ENCODE data around the gene HOXD10. TPM values are rescaled to one million over a fixed set of nuclear protein-coding genes. Genes with fewer than 3 reads are reported as not detected.

The HOXD10 gene
- total RNA-seq, 5 donors from 2014 or later (not counting 1 experiment from before 2014, with no cell fraction given) = not detected

GRCh38 chr2:176120364-176121189 is 4.0 kb downstream of the HOXD10 start:
- H3K4me1 ChIP-seq (ENCODE audit: control insufficient read depth in 1 of 2, extremely low read depth in 1 of 2, insufficient read depth in 2 of 2, low read length in 2 of 2) = peaks cover 0 to 29% of the 10 kb centered on the region in 2 experiments
- CTCF ChIA-PET = interaction anchor here (0.8 to 1.7 kb wide), 3 partner anchors 9 to 434 kb away, joined by 3 to 6 read pairs (median 3); no protein-coding TSS in a partner anchor
- H3K36me3 Mint-ChIP-seq = peaks cover 3% of the 10 kb centered on the region

GRCh38 chr2:176121190-176122051 is 4.8 kb downstream of the HOXD10 start:
- H3K36me3 ChIP-seq (ENCODE audit: control insufficient read depth in 2 of 2, extremely low read depth in 1 of 2, insufficient read depth in 1 of 2, low read length in 1 of 2) = no peaks in the 10 kb centered on the region
- ChIA-PET CTCF (interaction anchor here (0.5 to 1.7 kb wide), 4 partner anchors 9 to 1124 kb away, joined by 3 to 6 read pairs (median 3); no protein-coding TSS in a partner anchor), POLR2A (interaction anchor here in 1 of 2 donors (0.5 kb wide), 1 partner anchor 996 kb away, joined by 3 read pairs; no protein-coding TSS in a partner anchor)
- Mint-ChIP-seq H3K4me3 (peak overlapping the region in 1 of 3 donors; percentile 69), H3K27ac (no peak overlapping the region), H3K36me3 (peaks cover 3% of the 10 kb centered on the region), H3K27me3 (peaks cover 76 to 82% of the 10 kb centered on the region in 2 donors), H3K4me1 (peaks cover 9 to 11% (median 10%) of the 10 kb centered on the region in 3 donors), H3K9me3 (peaks cover 2 to 3% (median 3%) of the 10 kb centered on the region in 3 donors)
- H3K9me3 ChIP-seq = no peaks in the 10 kb centered on the region
- H3K27me3 ChIP-seq (replicated peaks in 1 of 2; ENCODE audit: control insufficient read depth in 2 of 2, extremely low read depth in 1 of 2, insufficient read depth in 2 of 2, low read length in 1 of 2) = peaks cover 42 to 90% of the 10 kb centered on the region in 2 experiments
- DNase-seq (no peak), ATAC-seq (replicated peaks in 1 of 4) (no peak)
- peaks cover 0 to 29% of the 10 kb centered on the region in 2 experiments for H3K4me1 ChIP-seq (ENCODE audit: control insufficient read depth in 1 of 2, extremely low read depth in 1 of 2, insufficient read depth in 2 of 2, low read length in 2 of 2)
- peak overlapping the region in 1 of 2 donors; percentile 47 for H3K4me3 ChIP-seq (ENCODE audit: control insufficient read depth in 1 of 2, extremely low read depth in 1 of 2, low read length in 1 of 2)
- H3K27ac ChIP-seq (ENCODE audit: low read length) = no peak overlapping the region
- 16% methylated on average over 40 of the region's 53 CpGs for WGBS (ENCODE audit: insufficient coverage)

More at GRCh38 chr2:176120364-176121189, 4.0 kb downstream of the HOXD10 start:
- ATAC-seq (replicated peaks in 1 of 4) (no peak), DNase-seq (no peak)
- no peaks in the 10 kb centered on the region for H3K36me3 ChIP-seq (ENCODE audit: control insufficient read depth in 2 of 2, extremely low read depth in 1 of 2, insufficient read depth in 1 of 2, low read length in 1 of 2)
- peaks cover 2 to 3% (median 3%) of the 10 kb centered on the region in 3 donors for H3K9me3 Mint-ChIP-seq
- H3K9me3 ChIP-seq = no peaks in the 10 kb centered on the region
- H3K4me3 ChIP-seq (ENCODE audit: control insufficient read depth in 1 of 2, extremely low read depth in 1 of 2, low read length in 1 of 2) = no peak overlapping the region
- peaks cover 38 to 94% of the 10 kb centered on the region in 2 experiments for H3K27me3 ChIP-seq (replicated peaks in 1 of 2; ENCODE audit: control insufficient read depth in 2 of 2, extremely low read depth in 1 of 2, insufficient read depth in 2 of 2, low read length in 1 of 2)
- peak overlapping the region in 1 of 3 donors; percentile 69 for H3K4me3 Mint-ChIP-seq
- POLR2A ChIA-PET = no interaction called here
- H3K4me1 Mint-ChIP-seq = peaks cover 9 to 11% (median 10%) of the 10 kb centered on the region in 3 donors
- H3K27me3 Mint-ChIP-seq = peaks cover 76 to 83% of the 10 kb centered on the region in 2 donors
- WGBS (ENCODE audit: insufficient coverage) = 27% methylated on average over 3 of the region's 13 CpGs
- H3K27ac ChIP-seq (ENCODE audit: low read length) = no peak overlapping the region
- H3K27ac Mint-ChIP-seq = no peak overlapping the region

- no peak overlapping the region for H3K27ac Mint-ChIP-seq
- POLR2A ChIA-PET = no interaction called here
Observed at GRCh38 chr2:176122052-176122682, 5.6 kb downstream of the HOXD10 start.

GRCh38 chr2:176122683-176123410 is 6.3 kb downstream of the HOXD10 start, which contains the start of gene HOXD9:
TSS of gene HOXD9 (plus strand) at chr2:176122719. CDS start at chr2:176122769, 50 bp downstream.
- ATAC-seq (replicated peaks in 1 of 4) (peak; percentile 31 to 62 (median 48)), DNase-seq (peak in 5 of 35 experiments; percentile 21 to 38 (median 25))
- 7% methylated on average over 70 of the region's 84 CpGs for WGBS (ENCODE audit: insufficient coverage)
- no peaks in the 10 kb centered on the region for H3K36me3 ChIP-seq (ENCODE audit: control insufficient read depth in 2 of 2, extremely low read depth in 1 of 2, insufficient read depth in 1 of 2, low read length in 1 of 2)
- no peak within 1 kb of the TSS for H3K27ac ChIP-seq (ENCODE audit: low read length)
- peaks cover 0 to 32% of the 10 kb centered on the region in 2 experiments for H3K4me1 ChIP-seq (ENCODE audit: control insufficient read depth in 1 of 2, extremely low read depth in 1 of 2, insufficient read depth in 2 of 2, low read length in 2 of 2)
- ChIA-PET CTCF (no interaction called here), POLR2A (no interaction called here)
- peaks cover 40 to 86% of the 10 kb centered on the region in 2 experiments for H3K27me3 ChIP-seq (replicated peaks in 1 of 2; ENCODE audit: control insufficient read depth in 2 of 2, extremely low read depth in 1 of 2, insufficient read depth in 2 of 2, low read length in 1 of 2)
- Mint-ChIP-seq H3K27me3 (peaks cover 79 to 82% of the 10 kb centered on the region in 2 donors), H3K36me3 (peaks cover 3% of the 10 kb centered on the region), H3K4me1 (peaks cover 9 to 18% (median 15%) of the 10 kb centered on the region in 3 donors), H3K9me3 (peaks cover 2 to 3% (median 3%) of the 10 kb centered on the region in 3 donors), H3K27ac (no peak within 1 kb of the TSS), H3K4me3 (peak within 1 kb of the TSS; percentile 34 to 69 (median 49))
- peak within 1 kb of the TSS; percentile 31 to 79 for H3K4me3 ChIP-seq (ENCODE audit: control insufficient read depth in 1 of 2, extremely low read depth in 1 of 2, low read length in 1 of 2)
- no peaks in the 10 kb centered on the region for H3K9me3 ChIP-seq

More at GRCh38 chr2:176122052-176122682, 5.6 kb downstream of the HOXD10 start:
- Histone ChIP-seq H3K9me3 (no peaks in the 10 kb centered on the region), H3K27ac (ENCODE audit: low read length) (no peak overlapping the region), H3K4me1 (ENCODE audit: control insufficient read depth in 1 of 2, extremely low read depth in 1 of 2, insufficient read depth in 2 of 2, low read length in 2 of 2) (peaks cover 0 to 30% of the 10 kb centered on the region in 2 experiments), H3K27me3 (replicated peaks in 1 of 2; ENCODE audit: control insufficient read depth in 2 of 2, extremely low read depth in 1 of 2, insufficient read depth in 2 of 2, low read length in 1 of 2) (peaks cover 38 to 89% of the 10 kb centered on the region in 2 experiments), H3K4me3 (ENCODE audit: control insufficient read depth in 1 of 2, extremely low read depth in 1 of 2, low read length in 1 of 2) (peak overlapping the region; percentile 31 to 79), H3K36me3 (ENCODE audit: control insufficient read depth in 2 of 2, extremely low read depth in 1 of 2, insufficient read depth in 1 of 2, low read length in 1 of 2) (no peaks in the 10 kb centered on the region)
- WGBS (ENCODE audit: insufficient coverage) = 10% methylated on average over 37 of the region's 47 CpGs
- CTCF ChIA-PET = interaction anchor here in 1 of 2 donors (0.5 to 1.7 kb wide), 2 partner anchors 432 to 1123 kb away, joined by 3 read pairs; no protein-coding TSS in a partner anchor
- DNase-seq (peak in 1 of 35 experiments; percentile 25), ATAC-seq (replicated peaks in 1 of 4) (peak; percentile 8 to 31 (median 16))
- peaks cover 76 to 82% of the 10 kb centered on the region in 2 donors for H3K27me3 Mint-ChIP-seq
- H3K36me3 Mint-ChIP-seq = peaks cover 3% of the 10 kb centered on the region
- peak overlapping the region; percentile 34 to 69 (median 49) for H3K4me3 Mint-ChIP-seq
- H3K4me1 Mint-ChIP-seq = peaks cover 9 to 12% (median 11%) of the 10 kb centered on the region in 3 donors
- peaks cover 2 to 3% (median 3%) of the 10 kb centered on the region in 3 donors for H3K9me3 Mint-ChIP-seq

GRCh38 chr2:176123411-176124109 is 7.0 kb downstream of the HOXD10 start:
- DNase-seq (no peak), ATAC-seq (replicated peaks in 1 of 4) (no peak)
- peaks cover 3% of the 10 kb centered on the region for H3K36me3 Mint-ChIP-seq
- peaks cover 14 to 24% (median 22%) of the 10 kb centered on the region in 3 donors for H3K4me1 Mint-ChIP-seq
- Histone ChIP-seq H3K4me1 (ENCODE audit: control insufficient read depth in 1 of 2, extremely low read depth in 1 of 2, insufficient read depth in 2 of 2, low read length in 2 of 2) (peaks cover 0 to 37% of the 10 kb centered on the region in 2 experiments), H3K27ac (ENCODE audit: low read length) (no peak overlapping the region), H3K27me3 (replicated peaks in 1 of 2; ENCODE audit: control insufficient read depth in 2 of 2, extremely low read depth in 1 of 2, insufficient read depth in 2 of 2, low read length in 1 of 2) (peaks cover 39 to 86% of the 10 kb centered on the region in 2 experiments), H3K4me3 (ENCODE audit: control insufficient read depth in 1 of 2, extremely low read depth in 1 of 2, low read length in 1 of 2) (peak overlapping the region in 1 of 2 donors; percentile 44), H3K36me3 (ENCODE audit: control insufficient read depth in 2 of 2, extremely low read depth in 1 of 2, insufficient read depth in 1 of 2, low read length in 1 of 2) (no peaks in the 10 kb centered on the region), H3K9me3 (no peaks in the 10 kb centered on the region)
- peaks cover 2 to 3% (median 3%) of the 10 kb centered on the region in 3 donors for H3K9me3 Mint-ChIP-seq
- peak overlapping the region in 1 of 3 donors; percentile 69 for H3K4me3 Mint-ChIP-seq
- H3K27ac Mint-ChIP-seq = peak overlapping the region; percentile 6 to 44
- peaks cover 79 to 82% of the 10 kb centered on the region in 2 donors for H3K27me3 Mint-ChIP-seq
- ChIA-PET CTCF (interaction anchor here in 1 of 2 donors (0.5 to 0.9 kb wide), 3 partner anchors 104 to 1025 kb away, joined by 3 read pairs; no protein-coding TSS in a partner anchor), POLR2A (interaction anchor here in 1 of 2 donors (0.6 kb wide), 1 partner anchor 14 kb away, joined by 7 read pairs; no protein-coding TSS in a partner anchor)
- WGBS (ENCODE audit: insufficient coverage) = 15% methylated on average over 32 of the region's 40 CpGs

All from T-cell (primary cell).